DMS153 treated with DMSO at 0.1 percent for 48 hours (cell line): ENCODE results near the gene SH3GL3.

ENCODE experiments used
- DNase-seq: peaks from one replicate; lab custom pipeline; 2025; ENCODE audit not compliant: unreplicated experiment; lab: John Stamatoyannopoulos, UW

The SH3GL3 gene

GRCh38 chr15:83503595-83504364, 56.6 kb downstream of the SH3GL3 start:
- DNase-seq = no peak

- DNase-seq = no peak
Observed at GRCh38 chr15:83504365-83504764, 57.2 kb downstream of the SH3GL3 start.

- DNase-seq = no peak
Observed at GRCh38 chr15:83510001-83510400, 62.9 kb downstream of the SH3GL3 start.

GRCh38 chr15:83512459-83512858, 65.3 kb downstream of the SH3GL3 start:
- DNase-seq = no peak

- no peak for DNase-seq
Observed at GRCh38 chr15:83514584-83514983, 67.4 kb downstream of the SH3GL3 start.

- no peak for DNase-seq
Observed at GRCh38 chr15:83515164-83515563, 68.0 kb downstream of the SH3GL3 start.

GRCh38 chr15:83516935-83517334, 69.8 kb downstream of the SH3GL3 start:
- DNase-seq = no peak

GRCh38 chr15:83526319-83526718, 79.2 kb downstream of the SH3GL3 start:
- DNase-seq = no peak

- no peak for DNase-seq
Observed at GRCh38 chr15:83533410-83533962, 86.3 kb downstream of the SH3GL3 start.

GRCh38 chr15:83537606-83538005, 90.5 kb downstream of the SH3GL3 start:
- no peak for DNase-seq

GRCh38 chr15:83538682-83539081, 91.5 kb downstream of the SH3GL3 start:
- DNase-seq = no peak

GRCh38 chr15:83545804-83546511, 98.8 kb downstream of the SH3GL3 start:
- DNase-seq = no peak

- no peak for DNase-seq
Observed at GRCh38 chr15:83546512-83546888, 99.4 kb downstream of the SH3GL3 start.

- no peak for DNase-seq
Observed at GRCh38 chr15:83547168-83547567, 100.0 kb downstream of the SH3GL3 start.

- no peak for DNase-seq
Observed at GRCh38 chr15:83549623-83550022, 102.5 kb downstream of the SH3GL3 start.

GRCh38 chr15:83554558-83554957, 107.4 kb downstream of the SH3GL3 start:
- no peak for DNase-seq

- no peak for DNase-seq
Observed at GRCh38 chr15:83555383-83555782, 108.2 kb downstream of the SH3GL3 start.

- DNase-seq = no peak
Observed at GRCh38 chr15:83556068-83556467, 108.9 kb downstream of the SH3GL3 start.

GRCh38 chr15:83556754-83557153, 109.6 kb downstream of the SH3GL3 start:
- no peak for DNase-seq

GRCh38 chr15:83558146-83558545, 111.0 kb downstream of the SH3GL3 start:
- DNase-seq = no peak

GRCh38 chr15:83559310-83559966, 112.3 kb downstream of the SH3GL3 start:
- DNase-seq = peak; percentile 0

- no peak for DNase-seq
Observed at GRCh38 chr15:83561661-83562060, 114.5 kb downstream of the SH3GL3 start.
